GM12873 (cell line): Measurements from ENCODE around the gene VSIR.

Experiments
- CTCF ChIP-seq: IDR thresholded peaks from 2 replicates; pipeline ENCODE4 v1.5.1; 2012; ENCODE audit warnings: low read depth, mild to moderate bottlenecking, moderate library complexity, low read length, control low read depth; ENCODE audit not compliant: insufficient read depth; ENCODE audit errors: missing control alignments

Gene VSIR

GRCh38 chr10:71779641-71780040 is 6.3 kb upstream of the VSIR start:
- no peak for TF ChIP-seq CTCF

GRCh38 chr10:71778071-71778825 is 4.9 kb upstream of the VSIR start:
- TF ChIP-seq CTCF: no peak

- no peak for TF ChIP-seq CTCF
These were observed 4.1 kb upstream of the VSIR start for GRCh38 chr10:71777213-71777985.

- TF ChIP-seq CTCF: no peak
These were observed 3.2 kb upstream of the VSIR start for GRCh38 chr10:71776481-71776925.

GRCh38 chr10:71774916-71775702 is 1.8 kb upstream of the VSIR start:
- no peak for TF ChIP-seq CTCF

GRCh38 chr10:71772832-71773220 is 494 bp downstream of the VSIR start:
- no peak for TF ChIP-seq CTCF
